Stimulated activated CD8-positive, alpha-beta memory T cell treated with anti-CD3 and anti-CD28 coated beads, Interleukin-15, amount 100 ng/mL, for 48 hours (primary cell): ENCODE measurements around the gene FAM72A.
"Not testable (repeated sequence)": the region's sequence is repeated elsewhere in the genome, so short reads cannot be mapped to it uniquely, and the experiment has no call there.

Experiments
- DNase-seq, 2 donors: peaks; one replicate each; pipeline ENCODE4 v3.0.0-alpha.2; 2020; ENCODE audit warnings: low read depth in 2 of 2

The FAM72A gene

DNA sequence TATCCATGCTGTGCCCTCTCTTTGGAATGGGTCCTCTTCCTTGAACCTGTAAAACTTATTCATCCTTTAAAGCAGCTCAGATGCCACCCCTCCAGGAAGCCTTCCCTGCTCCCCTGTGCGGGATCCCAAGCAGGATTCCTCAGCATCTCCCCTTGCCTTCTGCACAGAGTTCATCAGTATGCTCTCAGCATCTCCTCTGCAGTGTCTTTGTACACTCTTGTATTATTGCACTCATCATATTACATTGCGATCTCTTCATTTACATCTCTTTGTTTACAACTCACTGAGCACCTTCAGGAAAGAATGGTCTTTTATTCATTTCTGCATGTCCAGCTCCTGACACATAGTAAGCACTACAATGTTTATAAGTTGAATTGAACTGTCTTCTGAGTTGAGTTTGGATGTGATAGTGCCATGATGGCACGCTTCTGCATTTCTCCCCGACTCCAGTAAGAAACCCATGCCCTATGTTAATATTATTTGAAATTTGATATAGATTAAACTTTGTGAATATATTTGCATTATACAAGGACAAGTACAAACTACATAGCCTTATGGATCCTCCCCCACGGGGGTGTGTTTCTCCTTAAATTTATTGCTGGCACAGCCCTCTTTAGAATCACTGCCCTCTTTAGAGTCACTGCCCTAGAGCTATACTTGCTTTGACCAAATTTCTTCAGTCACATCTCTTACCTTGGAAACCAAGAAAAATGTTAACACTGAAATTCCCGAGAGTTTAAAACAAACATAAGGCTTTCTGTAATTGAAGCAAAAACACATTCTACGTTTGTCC is 13.2 kb upstream of the FAM72A start:
- DNase-seq, result not testable (repeated sequence)

DNA sequence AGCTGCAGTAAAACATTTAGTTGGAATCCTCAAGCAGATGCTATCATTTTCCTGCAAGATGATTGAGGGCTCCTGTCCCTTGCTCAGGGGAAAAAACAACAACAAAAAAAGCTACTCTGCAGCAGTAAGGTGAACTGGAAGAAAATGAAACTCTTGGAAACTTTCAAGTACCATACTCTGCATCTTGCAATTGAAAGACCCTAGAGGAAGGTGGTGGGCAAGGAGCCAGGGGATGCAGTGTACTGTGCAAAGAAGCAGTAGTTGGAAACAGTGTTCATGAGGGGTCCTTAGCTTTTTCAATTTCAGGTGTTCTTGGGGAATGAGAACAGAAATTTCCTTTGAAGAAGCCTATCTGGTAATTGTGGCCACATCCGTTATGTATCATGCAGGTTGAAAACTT is 8.2 kb upstream of the FAM72A start:
- not testable (repeated sequence) for DNase-seq

DNA sequence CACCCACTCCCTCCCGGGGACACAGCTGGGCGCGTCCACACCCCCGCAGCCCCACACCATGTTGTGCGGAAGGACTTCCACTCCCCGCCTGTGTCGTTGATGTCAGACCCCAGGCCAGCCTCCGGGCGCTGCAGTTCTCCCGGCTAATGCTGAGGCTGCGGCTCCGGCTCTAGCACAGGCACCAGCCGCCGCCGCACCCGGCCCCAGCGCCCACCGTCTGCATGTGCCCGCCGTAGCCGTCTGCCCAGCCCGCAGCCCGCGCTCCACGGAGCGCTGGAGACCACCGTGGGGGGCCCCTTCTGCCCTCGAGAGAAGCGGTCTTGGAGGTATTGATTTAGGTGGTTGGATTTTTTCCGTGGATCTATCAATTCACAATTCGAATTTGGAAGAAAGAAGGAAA is 2.9 kb upstream of the FAM72A start:
- DNase-seq, result not testable (repeated sequence)

- DNase-seq, result not testable (repeated sequence)
Measured at GRCh38 chr1:206204871-206205270, 2.2 kb upstream of the FAM72A start.

DNA sequence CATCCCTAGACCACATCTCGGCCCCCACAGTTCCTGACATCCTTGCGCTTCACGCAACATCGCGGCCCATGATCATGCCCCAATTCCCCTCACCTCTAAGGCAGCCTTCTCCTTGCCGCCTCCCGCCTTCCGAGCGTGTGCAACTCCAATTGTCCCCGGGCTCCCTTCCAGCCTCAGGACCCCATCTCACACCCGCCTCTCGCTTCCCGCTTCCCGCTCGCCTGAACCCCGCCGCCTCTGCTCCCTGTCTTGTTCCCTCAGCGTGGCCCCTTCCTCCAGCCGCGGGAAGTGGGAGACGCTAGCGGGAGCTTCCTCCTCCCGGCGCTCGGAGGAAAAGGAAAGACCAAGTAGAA is 1.5 kb upstream of the FAM72A start:
- not testable (repeated sequence) for DNase-seq

- peak; percentile 35 to 43 for DNase-seq
Measured at GRCh38 chr1:206203364-206204158, 922 bp upstream of the FAM72A start, which contains the start of gene SRGAP2. SRGAP2 (plus strand) TSS chr1:206203541; CDS start chr1:206205971, 2,430 bp downstream.

GRCh38 chr1:206196748-206197424 is 5.8 kb downstream of the FAM72A start:
- not testable (repeated sequence) for DNase-seq

DNA sequence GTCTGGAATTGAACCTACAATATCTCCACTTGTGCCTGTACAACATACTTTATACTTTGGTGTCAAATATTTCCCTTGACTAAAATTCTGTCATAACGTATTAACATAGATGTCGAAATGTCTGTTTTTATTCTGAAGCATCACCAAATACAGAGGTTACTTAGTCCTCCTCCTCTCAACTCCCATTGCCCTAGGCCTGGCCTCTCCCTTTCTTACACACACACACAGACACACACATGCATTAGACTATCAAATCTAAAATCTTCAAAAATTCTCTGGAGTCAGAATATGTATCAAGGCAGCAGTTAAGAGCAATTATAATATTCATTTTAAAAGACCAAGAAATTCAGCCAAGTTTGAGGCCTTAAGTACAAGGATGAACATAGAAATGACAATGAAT is 7.5 kb downstream of the FAM72A start:
- not testable (repeated sequence) for DNase-seq

DNA sequence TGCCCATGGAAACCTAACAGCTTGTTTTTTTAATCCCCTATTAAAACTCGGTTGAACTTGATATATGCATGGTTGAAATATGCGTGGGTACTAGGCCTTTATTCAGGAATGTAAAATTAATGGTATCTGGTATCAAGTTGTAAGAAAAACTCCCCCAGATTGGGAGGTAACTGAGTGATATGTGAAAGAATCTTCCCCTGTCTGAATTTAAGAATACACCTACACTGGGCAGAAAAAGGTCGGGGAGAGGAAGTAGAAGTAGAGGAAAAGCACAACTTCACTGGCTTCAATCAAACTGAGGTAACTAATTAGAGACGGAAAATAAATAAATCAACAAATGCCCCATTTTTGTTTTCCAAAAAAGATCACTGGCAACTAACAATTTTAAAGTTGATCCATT is 15.8 kb downstream of the FAM72A start:
- not testable (repeated sequence) for DNase-seq

DNA sequence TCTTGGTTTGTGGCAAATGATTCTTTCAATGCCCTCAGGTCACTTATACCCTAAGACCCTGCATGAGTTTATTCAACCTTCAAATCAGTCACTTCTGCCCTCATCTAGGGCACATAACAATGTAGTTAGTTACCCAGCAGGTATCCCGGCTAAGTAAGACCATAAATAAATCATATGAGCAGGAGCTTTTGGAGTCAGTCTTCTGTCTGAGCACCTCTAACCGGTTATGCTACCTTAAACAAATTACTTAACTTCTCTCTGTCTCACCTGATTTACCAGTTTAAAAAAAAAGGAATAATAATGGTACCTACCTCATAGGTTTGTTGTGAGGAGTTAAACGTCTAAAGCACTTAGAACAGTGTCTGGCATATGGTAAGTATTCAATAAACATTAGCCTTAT is 16.9 kb downstream of the FAM72A start:
- DNase-seq, result not testable (repeated sequence)

GRCh38 chr1:206183788-206184187 is 18.9 kb downstream of the FAM72A start:
- DNase-seq, result not testable (repeated sequence)

DNA sequence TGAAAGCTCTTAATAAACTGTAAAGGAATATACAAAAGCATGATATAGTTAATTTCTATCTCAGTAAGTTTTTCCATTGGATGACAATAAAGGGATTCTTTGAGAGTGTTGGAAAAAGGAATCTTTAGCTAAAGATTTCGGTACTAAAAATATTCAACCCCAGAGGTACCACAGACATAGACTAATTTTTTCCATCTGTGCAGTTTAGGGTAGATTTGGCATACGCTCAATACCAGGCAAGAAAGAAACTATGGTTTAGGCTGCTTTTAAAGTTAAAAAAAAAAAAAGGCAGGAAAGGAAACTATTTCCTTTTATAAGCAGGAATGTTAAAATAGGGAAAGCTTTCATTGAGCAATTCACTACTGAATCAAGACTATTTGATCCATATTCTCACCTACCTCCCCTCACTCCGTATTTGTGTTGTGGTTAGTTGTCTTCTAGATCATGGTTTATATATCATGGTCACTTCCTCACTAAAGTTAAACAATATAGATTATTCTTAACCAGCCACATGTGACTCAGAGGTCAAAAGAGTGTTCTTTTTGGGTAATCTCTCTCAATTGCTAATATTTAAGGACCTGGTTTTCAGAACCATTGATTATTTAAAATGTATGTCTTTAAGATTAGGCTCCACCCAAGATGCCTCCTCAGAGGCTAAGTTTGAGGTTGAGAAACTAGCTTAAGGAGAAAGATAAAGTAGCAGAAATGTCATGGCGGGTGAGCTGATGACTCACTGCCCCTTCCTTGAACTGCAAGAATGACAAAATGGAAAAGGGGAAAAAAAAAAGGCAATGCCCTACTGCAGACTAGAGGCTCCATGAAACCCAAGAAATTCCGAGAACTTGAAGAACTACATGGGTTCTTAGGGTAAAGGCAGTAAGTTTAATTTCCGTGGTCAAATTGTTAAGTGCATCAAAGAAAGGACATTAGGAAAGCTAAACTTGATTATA is 20.0 kb downstream of the FAM72A start:
- DNase-seq, result not testable (repeated sequence)

DNA sequence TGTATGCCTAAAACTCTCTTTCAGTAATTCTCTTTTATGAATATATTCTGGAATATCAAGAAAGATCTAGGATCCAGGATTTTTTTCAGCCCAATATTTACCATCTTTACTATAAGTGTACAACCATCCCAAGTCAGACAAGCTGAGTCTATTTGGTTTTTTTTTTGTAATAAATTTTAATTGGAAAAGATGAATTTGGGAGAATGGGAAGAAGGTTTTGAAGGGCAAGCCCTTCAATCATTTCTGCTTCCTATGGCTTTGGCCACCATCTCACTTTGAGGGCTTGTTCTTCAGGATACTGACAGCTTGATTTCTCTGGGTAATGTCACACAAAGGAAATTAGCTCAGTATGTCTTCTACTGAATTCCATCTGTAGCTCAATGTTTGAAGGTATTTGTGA is 23.0 kb downstream of the FAM72A start:
- not testable (repeated sequence) for DNase-seq

DNA sequence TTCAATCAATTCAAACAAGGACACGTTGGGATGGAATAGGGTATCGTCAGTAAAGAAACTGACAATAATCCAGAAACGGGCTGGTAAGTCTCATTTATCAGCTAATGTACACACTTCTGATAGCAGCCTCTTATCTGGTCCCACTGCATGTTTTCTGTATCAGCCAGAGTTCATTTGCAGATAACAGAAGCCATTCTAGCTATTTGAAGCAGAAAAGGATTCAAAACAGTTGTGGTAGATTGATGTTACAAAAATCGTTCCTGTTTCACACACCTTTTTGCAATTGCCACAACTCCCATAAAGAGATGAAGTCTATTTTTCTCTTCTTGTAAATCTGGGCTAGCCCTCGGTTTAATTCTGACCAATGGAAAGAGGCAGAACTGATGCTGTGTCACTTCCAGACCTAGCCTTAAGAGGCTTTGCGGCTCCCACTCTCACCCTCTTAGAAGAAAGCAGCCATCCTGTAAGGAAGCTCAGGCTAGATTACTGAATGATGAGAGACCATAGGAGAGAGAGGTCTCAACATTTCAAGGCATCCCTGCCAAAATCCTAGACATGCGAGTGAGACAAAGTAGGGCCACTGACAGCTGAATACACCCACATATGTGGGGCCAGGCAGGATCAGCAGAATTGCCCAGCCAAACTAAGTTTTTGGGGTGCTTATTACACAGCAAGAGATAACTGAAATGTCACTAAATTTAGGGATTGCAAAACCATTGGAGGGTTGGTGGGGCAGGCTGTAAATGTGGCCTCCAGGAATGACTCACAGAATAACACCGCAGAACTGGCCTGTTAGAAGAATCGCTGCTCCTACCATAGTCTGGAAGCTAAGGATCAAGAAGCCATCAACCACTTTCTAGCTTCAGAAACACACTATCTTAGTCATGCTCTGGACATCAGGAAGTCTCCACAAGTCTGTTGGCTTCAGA is 24.3 kb downstream of the FAM72A start:
- DNase-seq, result not testable (repeated sequence)

DNA sequence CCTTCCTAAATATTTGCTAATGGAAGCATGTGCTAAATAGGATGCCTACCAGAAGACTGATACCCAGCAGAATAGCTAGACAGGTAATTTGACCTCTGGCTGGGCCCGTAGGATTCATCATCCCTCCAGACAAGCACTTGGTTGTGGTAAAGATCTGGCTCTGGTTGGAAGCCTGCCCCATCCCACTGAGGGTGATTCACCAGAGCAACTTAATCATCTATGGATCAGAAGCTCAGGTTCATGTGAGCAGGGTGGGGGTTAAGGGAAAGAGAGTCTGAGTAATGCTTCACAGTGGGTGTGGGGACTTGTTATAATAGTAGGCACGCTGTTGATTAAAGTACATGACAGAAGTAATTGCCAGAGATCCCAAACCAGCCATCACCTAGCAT is 26.5 kb downstream of the FAM72A start:
- peak; percentile 2 to 27 for DNase-seq

DNA sequence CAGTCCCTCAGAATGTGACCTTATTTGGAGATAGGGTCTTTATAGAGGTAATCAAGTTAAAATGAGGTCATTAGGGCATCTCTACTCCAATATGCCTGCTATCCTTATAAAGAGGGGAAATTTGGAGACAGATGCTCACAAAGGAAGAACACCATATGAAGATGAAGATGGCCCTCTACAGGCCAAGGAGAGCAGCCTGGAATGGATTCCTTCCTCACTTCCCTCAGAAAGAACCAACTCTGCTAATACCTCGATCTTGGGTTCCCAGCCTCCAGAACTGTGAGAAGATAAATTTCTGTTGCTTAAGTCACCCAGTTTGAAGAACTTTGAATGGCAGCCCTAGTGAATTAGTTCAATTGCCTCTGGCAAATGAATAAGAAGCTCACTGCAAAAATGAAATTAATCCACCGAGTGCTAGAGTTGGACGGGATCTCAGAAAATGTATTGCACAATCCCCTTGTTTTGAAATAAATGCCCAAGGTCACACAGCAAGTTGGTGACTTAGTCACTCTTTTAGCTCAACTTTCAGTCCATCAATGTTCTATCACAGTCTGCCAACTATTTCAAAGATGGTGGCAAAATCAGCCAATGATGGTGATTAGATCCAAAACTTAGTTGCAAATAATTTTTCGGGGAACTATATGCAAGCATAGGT is 27.1 kb downstream of the FAM72A start:
- not testable (repeated sequence) for DNase-seq

GRCh38 chr1:206174182-206174868 is 28.3 kb downstream of the FAM72A start:
- DNase-seq, result not testable (repeated sequence)

DNA sequence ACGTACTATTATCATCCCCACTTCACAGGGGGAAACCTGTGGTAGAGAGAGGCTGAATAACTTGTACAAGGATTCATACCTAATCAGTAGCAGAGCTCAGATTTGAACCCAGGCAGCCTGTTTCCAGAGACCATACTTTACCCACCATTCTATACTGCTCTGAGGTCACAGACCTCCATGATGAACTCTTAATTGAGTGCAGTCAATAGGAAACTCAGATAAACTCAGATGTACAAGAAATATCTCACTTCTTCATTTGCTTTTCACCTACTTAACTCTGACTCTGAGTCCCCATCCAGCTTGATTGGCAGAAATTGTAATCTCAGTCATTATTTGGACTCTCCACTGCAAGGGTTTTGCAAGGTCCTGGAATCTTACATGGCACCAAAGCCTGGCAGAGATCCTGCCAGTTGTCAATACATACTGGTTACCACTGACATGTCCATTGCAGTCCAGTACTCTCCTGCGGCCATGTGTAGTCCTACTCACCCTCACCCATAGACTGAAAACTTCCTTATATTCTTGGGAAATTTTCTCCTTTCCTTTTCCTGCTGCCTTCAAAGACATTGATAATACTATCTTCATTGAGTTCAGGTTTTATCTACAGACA is 29.4 kb downstream of the FAM72A start:
- DNase-seq, result not testable (repeated sequence)
